Activated CD4-positive, alpha-beta T cell treated with anti-CD3 and anti-CD28 coated beads for 36 hours (primary cell): ENCODE results near the gene IRF1. TPM values are rescaled to one million over a fixed set of nuclear protein-coding genes. Genes with fewer than 3 reads are reported as not detected.

Source experiments
- ATAC-seq: fragments of 200-7000 bp; cut with Tn5 transposase; one replicate; pipeline ENCODE4 v1.10.0; 2021; ENCODE audit warnings: mild to moderate bottlenecking, moderate library complexity
- CTCF ChIA-PET: fragments of 350-600 bp; sonication (Branson Sonifier 250); formaldehyde crosslinking; loops from one replicate; lab custom pipeline; 2021; ENCODE audit warnings: antibody characterized with exemption; lab: Charles Lee
- POLR2A ChIA-PET: fragments of 350-600 bp; sonication (Branson Sonifier 250); formaldehyde crosslinking; loops from one replicate; lab custom pipeline; 2021; ENCODE audit warnings: antibody characterized with exemption, inconsistent platforms; lab: Charles Lee
- DNase-seq: peaks from one replicate; pipeline ENCODE4 v3.0.0-alpha.2; 2020
- H3K27ac Mint-ChIP-seq: one replicate; pipeline ENCODE4 v1.8.0; 2021; ENCODE audit warnings: mixed read lengths
- H3K27me3 Mint-ChIP-seq: one replicate; pipeline ENCODE4 v1.8.0; 2021; ENCODE audit warnings: mixed read lengths
- H3K36me3 Mint-ChIP-seq: one replicate; pipeline ENCODE4 v1.8.0; 2021; ENCODE audit warnings: low read depth, mixed read lengths
- H3K4me1 Mint-ChIP-seq: one replicate; pipeline ENCODE4 v1.8.0; 2021; ENCODE audit warnings: mixed read lengths
- H3K4me3 Mint-ChIP-seq: one replicate; pipeline ENCODE4 v1.8.0; 2021; ENCODE audit warnings: mild to moderate bottlenecking, moderate library complexity, mixed read lengths
- H3K9me3 Mint-ChIP-seq: one replicate; pipeline ENCODE4 v1.8.0; 2021; ENCODE audit warnings: low read depth, mixed read lengths
- intact Hi-C, 2 experiments: fragments of 100-400 bp; cut with DNase I in 1 of 2; cut with micrococcal nuclease in 1 of 2; formaldehyde crosslinking; loops; one replicate each; pipeline versions ENCODE4 v1.14.2 to v1.15.1; 2022 to 2024; cut with DNase I, micrococcal nuclease
- total RNA-seq, 2 experiments: library from RNA; stranded (reverse); gene quantifications; one replicate each; pipeline ENCODE4 v1.2.3, GENCODE V29; 2021

IRF1 gene
- total RNA-seq, 2 experiments from 2014 or later = 121 to 130 TPM

DNA sequence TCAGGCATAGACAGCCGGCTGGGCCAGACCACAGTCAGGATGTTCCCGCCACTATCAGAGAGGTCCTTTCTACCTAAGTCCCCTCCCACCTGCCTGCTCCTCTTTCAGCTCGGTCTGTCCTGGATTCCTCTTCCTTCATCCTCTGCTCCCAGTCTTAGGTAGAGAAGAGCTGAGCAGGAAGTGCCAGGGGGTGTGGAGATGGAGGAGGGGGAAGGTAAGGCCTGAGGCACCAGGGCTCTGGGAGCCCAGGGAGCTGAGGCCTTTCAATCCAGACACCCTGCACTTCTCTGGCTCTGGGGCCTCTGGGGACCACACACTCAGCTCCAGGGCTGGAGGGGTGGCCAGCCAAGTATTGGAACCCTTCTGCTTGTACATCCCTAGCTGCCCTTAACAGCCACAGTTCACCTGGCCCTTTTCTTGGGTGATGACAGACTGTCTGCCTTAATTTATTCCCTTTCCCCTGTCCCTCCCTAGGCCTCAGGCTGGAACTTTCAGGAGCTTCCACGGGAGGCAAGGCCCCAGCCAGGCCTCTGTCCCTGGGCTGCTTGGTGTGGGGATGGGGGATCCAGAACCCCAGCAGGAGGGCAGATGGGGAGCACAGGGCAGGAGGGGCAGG is 15.6 kb downstream of the IRF1 start:
- H3K36me3 Mint-ChIP-seq = peaks cover 6% of the 10 kb centered on the region
- ATAC-seq = no peak
- POLR2A ChIA-PET = interaction anchor here (0.6 to 1.7 kb wide), 4 partner anchors 13 to 241 kb away, joined by 3 to 5 read pairs (median 5); no protein-coding TSS in a partner anchor
- CTCF ChIA-PET = interaction anchor here (0.9 to 1.0 kb wide), 4 partner anchors 9 to 27 kb away, joined by 3 to 5 read pairs (median 4); no protein-coding TSS in a partner anchor
- DNase-seq = peak; percentile 9
- H3K27ac Mint-ChIP-seq = peak overlapping the region; percentile 52
- no peak overlapping the region for H3K4me3 Mint-ChIP-seq
- intact Hi-C loops = no loop called here
- no peaks in the 10 kb centered on the region for H3K27me3 Mint-ChIP-seq
- peaks cover 61% of the 10 kb centered on the region for H3K4me1 Mint-ChIP-seq
- H3K9me3 Mint-ChIP-seq = no peaks in the 10 kb centered on the region

DNA sequence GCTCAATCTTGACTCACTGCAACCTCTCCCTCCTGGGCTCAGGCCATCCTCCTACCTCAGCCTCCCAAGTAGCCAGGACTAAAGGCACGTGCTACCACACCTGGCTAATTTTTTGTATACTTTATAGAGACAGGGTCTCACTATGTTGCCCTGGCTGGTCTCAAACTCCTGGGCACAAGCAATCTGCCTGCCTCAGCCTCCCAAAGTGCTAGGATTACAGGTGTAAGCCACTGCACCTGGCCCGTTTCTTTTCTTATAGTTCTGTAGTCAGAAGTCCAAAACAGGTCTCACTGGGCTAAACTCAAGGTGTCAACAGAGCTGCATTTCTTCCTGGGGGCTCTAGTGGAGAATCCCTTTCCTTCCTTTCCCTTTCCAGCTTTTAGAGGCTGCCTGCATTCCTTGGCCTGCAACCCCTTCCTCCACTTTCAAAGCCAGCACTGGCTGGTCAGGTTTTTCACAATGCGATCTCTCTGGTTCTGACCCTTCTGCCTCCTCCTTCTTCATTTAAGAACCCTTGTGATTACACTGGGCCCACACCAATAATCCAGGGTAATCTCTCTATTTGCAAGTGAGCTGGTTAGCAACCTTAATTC is 16.3 kb downstream of the IRF1 start:
- CTCF ChIA-PET = interaction anchor here (0.5 to 1.0 kb wide), 5 partner anchors 9 to 54 kb away, joined by 3 to 9 read pairs (median 4); partner anchors contain the start of gene IRF1
- intact Hi-C loops = no loop called here
- Mint-ChIP-seq H3K4me3 (no peak overlapping the region), H3K27ac (peak overlapping the region; percentile 52), H3K4me1 (peaks cover 60% of the 10 kb centered on the region), H3K9me3 (no peaks in the 10 kb centered on the region), H3K27me3 (no peaks in the 10 kb centered on the region), H3K36me3 (peaks cover 4% of the 10 kb centered on the region)
- POLR2A ChIA-PET = interaction anchor here (0.9 to 1.7 kb wide), 6 partner anchors 14 to 49 kb away, joined by 3 to 14 read pairs (median 5); no protein-coding TSS in a partner anchor
- no peak for ATAC-seq
- peak; percentile 2 for DNase-seq

DNA sequence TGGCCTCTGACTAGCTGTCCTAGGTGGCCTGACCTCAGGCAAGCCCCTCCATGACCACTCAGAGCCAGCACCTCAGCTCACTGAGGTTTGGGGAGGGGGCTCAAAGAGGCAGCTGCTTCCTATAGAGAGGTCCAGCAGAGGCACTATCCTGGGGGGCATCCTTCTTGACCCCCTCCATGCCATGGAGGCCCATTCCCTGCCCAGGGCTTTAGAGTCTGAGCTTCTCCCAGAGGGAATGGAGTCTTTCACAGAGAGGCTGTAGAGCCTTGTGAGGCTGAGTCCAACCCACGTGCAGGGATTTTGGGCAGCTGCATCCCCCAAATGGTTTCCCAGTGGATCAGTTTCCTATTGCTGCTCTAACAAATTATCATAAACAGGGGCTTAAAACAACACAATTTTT is 16.9 kb downstream of the IRF1 start:
- H3K27me3 Mint-ChIP-seq = no peaks in the 10 kb centered on the region
- no peak overlapping the region for H3K27ac Mint-ChIP-seq
- no peak for ATAC-seq
- ChIA-PET CTCF (interaction anchor here (0.5 to 1.0 kb wide), 9 partner anchors 9 to 293 kb away, joined by 3 to 9 read pairs (median 3); partner anchors contain the start of gene IRF1), POLR2A (interaction anchor here (0.5 to 1.7 kb wide), 5 partner anchors 12 to 48 kb away, joined by 3 to 14 read pairs (median 3); no protein-coding TSS in a partner anchor)
- peaks cover 60% of the 10 kb centered on the region for H3K4me1 Mint-ChIP-seq
- no peaks in the 10 kb centered on the region for H3K9me3 Mint-ChIP-seq
- peaks cover 4% of the 10 kb centered on the region for H3K36me3 Mint-ChIP-seq
- H3K4me3 Mint-ChIP-seq = no peak overlapping the region
- DNase-seq = peak; percentile 2
- intact Hi-C loops = no loop called here

DNA sequence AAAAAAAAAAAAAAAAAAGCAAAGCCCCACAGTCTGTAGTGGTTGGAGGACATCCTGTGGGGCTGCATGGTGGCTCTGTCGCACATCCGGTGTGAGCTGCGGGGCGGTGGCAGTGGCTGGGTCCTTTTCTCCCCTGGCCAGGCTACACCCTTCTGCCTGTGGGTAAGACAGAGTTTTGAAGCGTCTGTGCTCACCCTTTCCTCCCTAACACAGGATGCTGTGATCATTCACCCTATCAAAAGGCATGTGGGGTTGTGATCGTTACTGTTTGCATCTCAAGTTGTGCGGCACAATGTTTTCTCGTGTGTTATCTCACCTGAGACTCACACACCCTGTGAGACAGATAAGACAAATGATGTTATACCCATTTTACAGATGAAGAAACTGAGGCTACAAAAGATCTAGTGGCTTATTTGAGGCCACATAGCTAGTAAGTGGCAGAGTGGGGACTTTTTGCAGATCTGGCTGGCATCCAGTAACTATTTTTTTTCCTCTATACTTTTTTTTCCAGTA is 17.5 kb downstream of the IRF1 start:
- peak overlapping the region; percentile 93 for H3K27ac Mint-ChIP-seq
- intact Hi-C loops = no loop called here
- H3K36me3 Mint-ChIP-seq = peaks cover 4% of the 10 kb centered on the region
- peak; percentile 83 for DNase-seq
- H3K4me3 Mint-ChIP-seq = no peak overlapping the region
- H3K4me1 Mint-ChIP-seq = peaks cover 59% of the 10 kb centered on the region
- ChIA-PET POLR2A (interaction anchor here (0.5 to 3.3 kb wide), 5 partner anchors 8 to 36 kb away, joined by 3 to 16 read pairs (median 6); no protein-coding TSS in a partner anchor), CTCF (interaction anchor here (0.6 to 1.0 kb wide), 8 partner anchors 14 to 293 kb away, joined by 3 to 9 read pairs (median 3); no protein-coding TSS in a partner anchor)
- ATAC-seq = peak; percentile 94
- no peaks in the 10 kb centered on the region for H3K27me3 Mint-ChIP-seq
- H3K9me3 Mint-ChIP-seq = no peaks in the 10 kb centered on the region

DNA sequence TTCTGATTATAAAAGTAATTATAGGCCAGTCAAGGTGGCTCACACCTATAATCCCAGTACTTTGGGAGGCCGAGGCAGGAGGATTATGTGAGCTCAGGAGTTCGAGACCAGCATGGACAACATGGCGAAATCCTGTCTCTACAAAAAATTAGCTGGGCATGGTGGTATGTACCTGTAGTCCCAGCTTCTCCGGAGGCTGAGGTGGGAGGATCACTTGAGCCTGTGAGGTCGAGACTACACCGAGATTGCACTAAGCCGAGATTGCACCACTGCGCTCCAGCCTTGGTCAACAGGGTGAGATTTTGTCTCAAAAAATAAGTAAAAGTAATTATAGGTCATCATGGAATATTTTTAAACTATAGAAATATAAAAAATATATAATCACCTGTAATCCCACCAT is 18.1 kb downstream of the IRF1 start:
- H3K4me3 Mint-ChIP-seq = no peak overlapping the region
- CTCF ChIA-PET = interaction anchor here (1.0 to 2.0 kb wide), 6 partner anchors 14 to 85 kb away, joined by 3 to 6 read pairs (median 4); no protein-coding TSS in a partner anchor
- peak overlapping the region; percentile 27 for H3K27ac Mint-ChIP-seq
- ATAC-seq = no peak
- H3K4me1 Mint-ChIP-seq = peaks cover 59% of the 10 kb centered on the region
- POLR2A ChIA-PET = interaction anchor here (0.9 to 3.3 kb wide), 4 partner anchors 8 to 16 kb away, joined by 5 to 16 read pairs (median 10); no protein-coding TSS in a partner anchor
- intact Hi-C loops = no loop called here
- H3K9me3 Mint-ChIP-seq = no peaks in the 10 kb centered on the region
- peaks cover 5% of the 10 kb centered on the region for H3K36me3 Mint-ChIP-seq
- no peaks in the 10 kb centered on the region for H3K27me3 Mint-ChIP-seq
- peak; percentile 4 for DNase-seq

DNA sequence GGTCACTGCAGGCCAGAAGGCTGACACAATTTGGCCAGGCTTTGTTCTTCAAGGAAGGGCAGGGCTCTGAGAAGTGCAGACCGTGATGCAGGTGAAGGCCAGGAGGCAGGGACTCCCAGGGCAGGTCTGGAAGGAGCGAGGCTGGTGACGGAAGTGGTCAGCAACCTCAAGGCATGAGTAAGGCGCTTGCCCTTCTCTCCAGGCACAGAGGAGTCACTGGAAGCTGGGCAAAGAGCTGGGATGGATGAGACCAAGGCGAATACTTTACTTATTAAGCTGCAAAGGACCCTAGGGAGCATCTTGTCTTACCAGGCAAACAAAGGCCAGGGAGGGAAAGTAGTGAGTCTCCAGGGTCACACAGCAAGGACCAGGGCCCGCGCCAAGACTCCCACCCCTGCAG is 18.6 kb downstream of the IRF1 start:
- intact Hi-C loops = no loop called here
- no peak overlapping the region for H3K4me3 Mint-ChIP-seq
- peaks cover 8% of the 10 kb centered on the region for H3K36me3 Mint-ChIP-seq
- POLR2A ChIA-PET = interaction anchor here (0.9 to 3.3 kb wide), 3 partner anchors 9 to 16 kb away, joined by 5 to 16 read pairs (median 6); no protein-coding TSS in a partner anchor
- H3K27me3 Mint-ChIP-seq = no peaks in the 10 kb centered on the region
- no peaks in the 10 kb centered on the region for H3K9me3 Mint-ChIP-seq
- peak overlapping the region; percentile 62 for H3K27ac Mint-ChIP-seq
- peaks cover 64% of the 10 kb centered on the region for H3K4me1 Mint-ChIP-seq
- ATAC-seq = no peak
- DNase-seq = peak; percentile 9
- CTCF ChIA-PET = interaction anchor here (0.7 to 2.0 kb wide), 13 partner anchors 9 to 85 kb away, joined by 3 to 7 read pairs (median 4); no protein-coding TSS in a partner anchor

DNA sequence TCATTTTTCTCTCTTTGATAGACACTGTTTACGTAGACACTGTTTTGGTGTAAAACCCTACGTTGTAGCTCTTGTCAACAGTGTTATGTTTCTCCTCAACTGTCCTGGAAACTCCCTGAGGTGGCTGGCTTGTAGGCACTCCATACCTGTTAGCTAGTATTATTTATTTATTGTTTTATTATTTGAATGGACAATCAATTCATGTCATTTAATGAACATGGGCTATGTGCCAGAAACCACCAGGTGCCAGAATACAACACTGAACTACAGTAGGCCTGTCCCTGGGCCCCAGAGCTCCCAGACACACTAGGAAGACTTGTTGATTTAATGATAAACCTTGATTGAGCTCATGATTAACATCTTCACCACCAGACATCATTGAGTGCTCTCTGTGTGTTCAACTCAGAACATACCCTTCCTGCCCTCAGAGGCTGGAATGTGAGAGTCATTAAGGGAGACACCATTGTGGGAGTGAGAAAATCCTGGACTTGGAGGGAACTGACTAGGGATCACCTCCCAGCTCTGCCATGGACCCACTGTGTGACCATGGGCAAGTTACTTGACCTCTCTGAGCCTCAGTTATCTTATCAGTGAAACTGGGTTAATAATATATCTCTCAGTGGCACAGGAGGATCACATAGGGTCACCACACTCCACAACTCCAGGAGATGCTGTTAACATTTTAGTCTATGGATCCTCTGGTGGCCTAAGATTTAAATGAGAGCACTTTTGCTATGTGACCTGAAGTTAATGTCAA is 19.2 kb downstream of the IRF1 start:
- DNase-seq (peak; percentile 4), ATAC-seq (no peak)
- no peak overlapping the region for H3K4me3 Mint-ChIP-seq
- peak overlapping the region; percentile 62 for H3K27ac Mint-ChIP-seq
- H3K9me3 Mint-ChIP-seq = no peaks in the 10 kb centered on the region
- no peaks in the 10 kb centered on the region for H3K27me3 Mint-ChIP-seq
- ChIA-PET POLR2A (interaction anchor here (0.6 to 3.3 kb wide), 4 partner anchors 10 to 127 kb away, joined by 3 to 16 read pairs (median 6); no protein-coding TSS in a partner anchor), CTCF (interaction anchor here (0.6 to 2.0 kb wide), 17 partner anchors 9 to 198 kb away, joined by 3 to 7 read pairs (median 4); partner anchors contain the start of gene IRF1)
- H3K36me3 Mint-ChIP-seq = peaks cover 8% of the 10 kb centered on the region
- intact Hi-C loops = no loop called here
- H3K4me1 Mint-ChIP-seq = peaks cover 70% of the 10 kb centered on the region

DNA sequence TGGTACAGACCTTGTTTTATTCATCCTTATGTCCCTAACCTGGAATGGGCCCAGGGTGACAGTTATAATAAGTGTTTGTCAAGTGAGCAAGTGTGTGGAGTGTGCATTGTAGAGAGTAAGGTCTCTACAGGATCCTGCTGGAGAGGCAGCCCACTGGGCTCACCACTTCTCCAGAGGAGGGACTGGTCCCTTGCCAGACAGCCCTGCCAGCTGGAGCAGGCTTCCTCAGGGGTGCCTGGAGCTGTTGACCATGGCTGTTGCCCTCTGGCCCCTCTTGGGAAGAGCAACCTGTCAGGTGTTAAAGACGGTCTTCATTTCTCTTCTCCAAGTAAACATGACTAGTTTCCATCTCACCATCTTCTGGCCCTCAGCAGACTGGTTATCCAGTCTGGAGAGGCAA is 20.0 kb downstream of the IRF1 start:
- H3K36me3 Mint-ChIP-seq = peaks cover 15% of the 10 kb centered on the region
- H3K4me1 Mint-ChIP-seq = peaks cover 77% of the 10 kb centered on the region
- H3K27me3 Mint-ChIP-seq = no peaks in the 10 kb centered on the region
- intact Hi-C loops = no loop called here
- H3K9me3 Mint-ChIP-seq = no peaks in the 10 kb centered on the region
- no peak overlapping the region for H3K4me3 Mint-ChIP-seq
- DNase-seq (peak; percentile 6), ATAC-seq (no peak)
- CTCF ChIA-PET = interaction anchor here (0.6 to 2.0 kb wide), 9 partner anchors 13 to 198 kb away, joined by 3 to 7 read pairs (median 4); partner anchors contain the start of gene IRF1
- H3K27ac Mint-ChIP-seq = no peak overlapping the region
- POLR2A ChIA-PET = interaction anchor here (0.6 to 3.3 kb wide), 4 partner anchors 10 to 126 kb away, joined by 3 to 16 read pairs (median 6); no protein-coding TSS in a partner anchor

DNA sequence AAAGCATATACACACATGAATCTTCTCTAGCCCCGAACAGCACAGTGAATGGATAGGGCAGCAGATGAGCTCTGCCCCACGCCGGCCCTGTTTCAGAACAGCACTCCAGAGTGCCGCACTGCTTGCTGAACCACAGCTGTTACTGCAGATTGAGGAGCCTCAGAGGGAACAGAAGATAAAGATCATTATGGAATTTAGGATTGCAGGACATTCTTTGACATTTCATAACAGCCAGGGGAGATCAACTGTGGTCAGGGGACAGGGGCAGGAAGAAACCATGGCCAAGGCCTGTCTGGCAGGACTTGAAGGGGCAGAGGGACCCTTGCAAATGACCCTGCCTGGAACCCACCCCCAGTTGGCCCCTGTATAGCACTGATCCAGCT is 20.6 kb downstream of the IRF1 start:
- DNase-seq (peak; percentile 1), ATAC-seq (no peak)
- Mint-ChIP-seq H3K27ac (no peak overlapping the region), H3K36me3 (peaks cover 16% of the 10 kb centered on the region), H3K9me3 (no peaks in the 10 kb centered on the region), H3K4me3 (no peak overlapping the region), H3K27me3 (no peaks in the 10 kb centered on the region), H3K4me1 (peaks cover 83% of the 10 kb centered on the region)
- POLR2A ChIA-PET = interaction anchor here (1.0 to 3.3 kb wide), 4 partner anchors 11 to 45 kb away, joined by 3 to 16 read pairs (median 6); no protein-coding TSS in a partner anchor
- intact Hi-C loops = no loop called here
- CTCF ChIA-PET = interaction anchor here (0.7 to 1.9 kb wide), 6 partner anchors 9 to 50 kb away, joined by 3 to 7 read pairs (median 4); partner anchors contain the start of gene IRF1

DNA sequence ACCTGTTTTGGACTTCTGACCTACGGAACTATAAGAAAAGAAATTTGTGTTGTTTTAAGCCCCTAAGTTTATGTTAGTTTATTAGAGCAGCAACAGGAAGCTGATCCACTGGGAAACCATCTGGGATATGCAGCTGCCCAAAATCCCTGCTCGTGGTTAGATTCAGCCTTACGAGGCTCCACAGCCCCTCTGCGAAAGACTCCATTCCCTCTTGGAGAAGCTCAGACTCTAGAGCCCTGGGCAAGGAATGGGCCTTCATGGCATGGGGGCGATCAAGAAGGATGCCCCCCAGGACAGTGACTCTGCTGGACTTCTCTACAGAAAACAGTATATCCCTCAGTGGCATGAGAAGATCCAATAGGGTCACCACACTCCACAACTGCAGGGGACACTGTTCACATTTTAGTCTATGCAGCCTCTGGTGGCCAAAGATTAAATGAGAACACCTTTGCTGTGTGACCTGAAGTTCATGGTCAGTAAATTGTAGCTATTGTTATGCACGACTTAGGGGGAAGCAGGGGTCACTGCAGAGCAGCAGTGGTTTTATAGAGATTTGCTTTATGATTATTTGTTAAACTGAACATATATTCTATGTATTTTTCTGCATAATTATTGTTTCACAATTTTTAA is 21.1 kb downstream of the IRF1 start:
- H3K4me3 Mint-ChIP-seq = no peak overlapping the region
- CTCF ChIA-PET = interaction anchor here (0.6 to 1.9 kb wide), 8 partner anchors 9 to 101 kb away, joined by 3 to 7 read pairs (median 4); partner anchors contain the start of gene IRF1
- POLR2A ChIA-PET = interaction anchor here (1.0 to 3.3 kb wide), 4 partner anchors 11 to 44 kb away, joined by 3 to 16 read pairs (median 6); no protein-coding TSS in a partner anchor
- peaks cover 19% of the 10 kb centered on the region for H3K36me3 Mint-ChIP-seq
- peaks cover 83% of the 10 kb centered on the region for H3K4me1 Mint-ChIP-seq
- no peak for ATAC-seq
- H3K9me3 Mint-ChIP-seq = no peaks in the 10 kb centered on the region
- intact Hi-C loops = no loop called here
- no peaks in the 10 kb centered on the region for H3K27me3 Mint-ChIP-seq
- no peak overlapping the region for H3K27ac Mint-ChIP-seq
- peak; percentile 2 for DNase-seq
